Stimulated activated naive CD4-positive, alpha-beta T cell (primary cell): ENCODE results near the gene MSH3.
"Not testable (repeated sequence)": the region's sequence is repeated elsewhere in the genome, so short reads cannot be mapped to it uniquely, and the experiment has no call there.

Experiments used
- DNase-seq, 6 experiments: peaks; one replicate each; lab custom pipeline; 2025; lab: John Stamatoyannopoulos, UW

The MSH3 gene

DNA sequence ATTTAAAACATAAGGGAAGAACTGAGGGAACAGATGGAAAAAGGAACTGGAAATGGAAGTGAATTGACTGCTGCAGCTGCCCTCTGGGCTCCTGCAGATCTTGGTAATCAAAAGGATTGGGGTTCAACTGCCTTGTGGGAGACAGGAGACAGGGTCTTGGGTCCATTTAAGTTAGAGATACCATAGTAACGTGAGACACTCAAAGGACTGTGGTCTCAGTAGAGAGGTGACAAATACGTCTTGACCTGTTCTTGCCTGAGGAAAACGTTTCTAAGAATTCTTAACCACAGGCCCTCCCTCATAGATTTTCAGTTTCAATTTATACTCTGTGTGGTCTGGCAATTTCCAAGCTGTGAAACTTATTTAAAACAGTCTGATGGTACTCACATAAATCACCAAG lies 101.2 kb downstream of the MSH3 start:
- DNase-seq: no peak

- DNase-seq: no peak
These were observed 101.8 kb downstream of the MSH3 start for GRCh38 chr5:80756292-80756691.

DNA sequence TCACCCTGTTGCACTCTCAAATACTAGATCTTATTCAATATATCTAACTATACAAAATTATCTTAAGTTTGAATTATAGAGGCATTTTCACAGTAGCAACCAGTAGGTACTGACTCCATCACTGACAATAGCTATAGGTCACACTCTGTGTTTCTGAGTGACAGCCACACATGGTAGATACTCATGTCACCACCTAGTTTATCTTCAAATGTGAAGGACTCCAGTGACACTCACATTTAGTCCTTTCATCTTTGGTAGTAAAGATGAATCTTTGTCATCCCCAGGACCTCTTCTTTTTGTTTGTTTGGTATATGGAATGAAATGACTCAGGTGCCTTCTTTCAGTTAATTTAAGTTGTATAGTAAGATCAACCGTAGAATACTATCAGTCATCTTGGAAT lies 102.8 kb downstream of the MSH3 start:
- DNase-seq: no peak

DNA sequence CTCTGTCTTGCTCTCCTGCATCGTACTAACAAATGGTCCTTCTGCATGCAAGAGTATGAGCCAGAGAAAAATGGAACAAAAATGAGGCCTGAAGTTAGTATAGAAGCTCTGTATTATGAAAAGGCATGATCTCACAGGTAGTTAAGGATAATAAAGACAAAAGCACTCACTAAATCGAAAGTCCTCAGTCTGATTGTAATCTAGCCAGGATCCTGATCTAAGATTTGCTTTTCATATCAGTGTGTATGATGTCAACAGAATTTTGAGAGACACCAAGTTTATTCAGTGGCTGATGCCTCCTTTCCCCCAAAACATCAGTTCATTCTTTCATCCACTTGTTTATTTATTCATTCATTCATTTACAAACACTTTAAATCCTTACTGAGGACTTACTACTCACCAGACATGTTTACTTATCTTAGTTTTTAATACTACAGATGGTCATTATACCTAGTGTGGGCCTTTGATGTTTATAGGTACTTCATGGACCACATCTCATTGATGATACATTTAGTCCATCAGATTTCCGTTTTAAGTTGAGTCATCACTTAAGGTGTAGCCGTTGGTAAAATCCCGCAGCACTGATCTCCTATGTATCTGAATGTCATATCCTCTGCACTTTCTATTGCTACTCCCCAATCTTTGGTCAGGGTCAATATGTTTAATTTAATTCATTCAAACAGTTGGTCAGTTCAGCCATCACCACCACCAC lies 105.6 kb downstream of the MSH3 start:
- DNase-seq: no peak

- DNase-seq: no peak
These were observed 106.2 kb downstream of the MSH3 start for GRCh38 chr5:80760680-80761079.

DNA sequence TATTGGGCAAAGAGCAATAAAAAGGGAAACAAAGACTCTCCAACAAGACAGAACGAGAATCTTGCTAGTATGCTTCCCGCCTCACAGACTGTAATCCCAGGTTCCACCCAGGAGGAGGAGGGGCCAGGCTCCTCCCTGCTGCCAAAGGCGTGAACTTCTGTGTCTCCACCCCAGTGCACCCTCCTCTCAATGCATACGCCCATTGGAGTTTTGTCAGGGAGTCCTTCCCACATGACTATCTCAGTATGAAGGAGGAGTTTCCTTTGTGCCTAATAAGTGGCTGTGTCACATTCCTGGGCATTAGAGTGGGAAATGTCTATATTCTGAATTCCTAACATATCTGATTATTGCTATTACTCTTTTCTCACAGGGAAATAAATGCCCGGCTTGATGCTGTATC lies 106.7 kb downstream of the MSH3 start:
- no peak for DNase-seq

- DNase-seq: no peak
These were observed 107.5 kb downstream of the MSH3 start for GRCh38 chr5:80761966-80762365.

GRCh38 chr5:80762573-80762972 lies 108.1 kb downstream of the MSH3 start:
- DNase-seq: no peak

DNA sequence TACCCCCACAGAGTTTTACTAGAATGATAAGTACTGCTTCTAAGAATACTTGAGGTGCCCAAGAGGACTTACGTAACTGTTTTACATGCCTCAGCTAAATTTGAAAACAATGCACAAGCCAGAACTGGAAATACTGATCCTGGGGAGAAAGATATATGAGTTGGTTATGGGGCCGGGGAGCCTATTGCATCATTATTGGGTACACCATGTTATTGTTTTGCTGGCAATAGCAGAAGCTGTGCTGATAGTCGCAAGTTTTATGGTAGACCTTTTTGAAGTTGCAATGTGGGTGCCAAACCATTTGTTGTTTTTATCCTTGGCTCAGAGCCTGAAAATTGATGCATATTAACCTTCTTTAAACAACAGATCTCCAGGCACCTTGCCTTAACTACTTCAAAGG lies 108.8 kb downstream of the MSH3 start:
- DNase-seq: no peak

GRCh38 chr5:80763873-80764647 lies 109.6 kb downstream of the MSH3 start:
- no peak for DNase-seq

DNA sequence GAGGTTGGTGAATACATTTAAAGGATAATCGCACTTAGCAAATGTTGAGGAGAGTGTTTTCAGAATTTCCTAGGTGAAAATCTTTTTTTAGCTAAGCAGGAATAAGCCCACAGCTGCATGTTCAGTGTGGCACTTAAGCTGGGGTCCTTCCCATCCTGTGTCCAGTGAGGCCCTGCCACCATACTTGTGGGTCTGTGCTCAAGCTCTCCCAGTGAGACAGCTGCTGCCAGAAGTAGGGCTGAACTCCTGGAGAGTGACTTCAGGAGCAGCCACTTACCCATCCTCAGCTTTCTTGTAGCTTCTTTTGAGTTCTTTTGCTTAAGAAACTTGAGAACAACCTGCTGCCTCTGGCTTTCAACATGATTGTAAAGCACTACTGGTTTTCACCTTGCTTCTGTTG lies 110.3 kb downstream of the MSH3 start:
- no peak for DNase-seq

DNA sequence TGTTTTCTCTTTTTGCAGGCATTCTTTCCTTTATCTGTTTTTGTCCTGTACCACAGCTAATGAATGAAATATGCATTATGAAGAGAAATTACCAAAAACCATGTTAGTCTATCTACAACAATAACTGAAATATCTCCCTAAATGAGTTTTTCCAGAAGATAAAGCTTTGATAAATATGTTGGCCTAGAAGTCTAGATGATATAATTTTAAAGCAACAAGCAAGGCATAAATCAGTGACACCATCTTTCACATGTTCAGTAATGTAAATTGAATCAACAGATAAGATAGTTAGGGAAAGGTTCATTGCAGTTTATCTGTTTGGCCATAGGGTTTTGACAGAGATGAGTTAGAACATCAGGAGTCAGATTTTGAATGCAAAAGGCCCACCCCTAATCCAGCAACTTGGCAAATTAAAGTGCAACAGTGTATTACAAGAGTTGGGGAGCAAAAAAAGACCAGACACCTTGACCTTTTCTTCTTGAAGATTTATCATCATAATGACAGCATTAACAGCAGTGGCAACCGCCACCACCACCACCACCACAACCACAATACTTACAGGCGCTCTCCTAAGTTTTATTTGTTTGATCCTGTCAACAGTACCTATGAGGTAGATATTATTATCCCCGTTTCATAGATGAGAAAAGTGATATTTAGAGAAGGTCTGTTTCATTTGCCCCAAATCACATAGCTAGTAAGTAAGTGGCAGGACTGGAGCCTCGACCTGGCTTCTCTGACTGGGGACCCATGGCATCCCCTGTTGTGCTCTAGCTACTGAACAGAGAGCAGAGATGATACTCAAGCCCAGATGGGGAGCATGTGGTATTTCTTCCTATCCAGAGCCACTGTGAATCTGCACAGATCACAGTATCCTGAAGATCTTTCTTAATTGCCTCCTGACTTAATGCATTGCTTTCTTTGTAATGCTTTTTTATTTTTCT lies 123.2 kb downstream of the MSH3 start:
- DNase-seq: no peak

DNA sequence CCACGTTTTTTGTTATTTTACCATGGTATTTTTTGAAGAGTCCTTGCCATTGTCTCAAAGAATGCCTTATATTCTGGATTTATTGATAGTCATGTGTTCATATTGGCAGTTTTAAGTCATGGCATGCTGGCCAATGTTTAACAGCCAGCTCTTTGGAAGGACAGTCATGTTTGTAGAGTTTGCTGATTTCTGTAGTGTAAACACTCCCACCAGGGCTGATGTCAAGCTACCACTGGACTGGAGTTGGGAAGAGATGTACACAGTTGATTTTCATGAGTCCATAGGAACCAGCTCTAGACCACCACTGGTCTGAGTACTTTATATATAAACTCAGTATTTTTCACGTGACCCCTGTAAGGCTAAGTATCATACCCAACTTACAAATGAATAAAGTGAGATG lies 125.6 kb downstream of the MSH3 start:
- DNase-seq: no peak

GRCh38 chr5:80780761-80781285 lies 126.4 kb downstream of the MSH3 start:
- DNase-seq: no peak

- no peak for DNase-seq
These were observed 126.9 kb downstream of the MSH3 start for GRCh38 chr5:80781356-80781755.

GRCh38 chr5:80782626-80783025 lies 128.2 kb downstream of the MSH3 start:
- DNase-seq: no peak

- not testable (repeated sequence) for DNase-seq
These were observed 129.3 kb downstream of the MSH3 start for GRCh38 chr5:80783751-80784150.

GRCh38 chr5:80784451-80784850 lies 130.0 kb downstream of the MSH3 start:
- no peak for DNase-seq

GRCh38 chr5:80789319-80790016 lies 135.0 kb downstream of the MSH3 start:
- DNase-seq: not testable (repeated sequence)

GRCh38 chr5:80790698-80791097 lies 136.2 kb downstream of the MSH3 start:
- no peak for DNase-seq

DNA sequence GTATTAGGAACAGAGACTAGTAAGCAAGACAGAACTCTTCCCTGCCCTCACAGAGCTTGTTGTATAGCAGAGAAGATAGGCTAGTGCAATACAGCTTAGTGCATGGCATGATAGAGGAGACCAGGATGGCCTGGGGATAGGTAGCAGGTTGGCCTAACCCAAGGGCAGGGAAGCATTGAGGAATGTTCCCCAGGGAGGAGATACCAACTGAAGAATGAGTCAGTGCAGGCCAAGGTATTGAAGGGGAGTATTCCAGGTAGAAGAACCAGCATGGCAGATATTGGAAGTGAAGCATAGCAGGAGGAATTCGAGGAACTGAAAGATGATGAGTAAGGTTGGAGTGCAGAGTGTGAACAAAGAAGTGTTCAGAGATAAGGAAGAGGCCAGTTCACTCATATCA lies 138.9 kb downstream of the MSH3 start:
- no peak for DNase-seq

DNA sequence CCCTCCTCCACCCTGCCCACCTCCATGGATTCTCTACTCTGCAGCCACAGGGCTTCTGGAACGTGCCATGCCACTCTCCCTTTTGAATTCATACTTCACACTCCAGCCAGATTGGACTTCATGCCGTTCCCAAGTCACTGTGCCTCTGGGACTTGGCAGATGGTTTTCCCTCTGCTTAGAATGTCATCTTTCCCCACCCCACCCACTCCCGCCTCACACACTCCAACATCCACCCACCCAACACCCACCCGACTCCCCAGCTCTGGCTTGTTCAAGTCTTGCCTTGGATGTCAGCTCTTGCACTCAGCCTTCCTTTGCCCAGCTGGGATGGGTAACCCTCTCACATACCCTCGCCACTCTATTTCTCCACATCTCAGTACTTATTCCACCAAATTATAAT lies 142.4 kb downstream of the MSH3 start:
- DNase-seq: no peak
